ENCODE measurements around the gene MAP3K5.
"Not testable (repeated sequence)": the region's sequence is repeated elsewhere in the genome, so short reads cannot be mapped to it uniquely, and the experiment has no call there.

DNA sequence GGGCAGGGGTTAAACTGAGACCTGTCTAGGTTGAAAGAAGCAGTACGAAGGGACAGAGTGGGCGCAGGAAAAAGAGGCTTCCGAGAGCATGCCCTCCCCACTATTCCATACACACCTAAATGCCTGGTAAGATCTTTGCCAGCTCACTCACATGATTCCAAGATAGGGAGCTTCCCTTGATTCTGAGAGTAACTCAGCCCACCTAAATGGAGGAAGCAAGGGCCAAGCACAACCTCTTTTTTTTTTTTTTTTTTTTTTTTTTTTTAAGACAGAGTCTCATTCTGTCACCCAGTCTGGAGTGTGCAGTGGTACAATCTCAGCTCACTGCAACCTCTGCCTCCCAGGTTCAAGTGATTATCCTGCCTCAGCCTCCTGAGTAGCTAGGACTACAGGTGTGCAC is 2.8 kb downstream of the MAP3K5 start:
- TF ChIP-seq, protein P1, sequence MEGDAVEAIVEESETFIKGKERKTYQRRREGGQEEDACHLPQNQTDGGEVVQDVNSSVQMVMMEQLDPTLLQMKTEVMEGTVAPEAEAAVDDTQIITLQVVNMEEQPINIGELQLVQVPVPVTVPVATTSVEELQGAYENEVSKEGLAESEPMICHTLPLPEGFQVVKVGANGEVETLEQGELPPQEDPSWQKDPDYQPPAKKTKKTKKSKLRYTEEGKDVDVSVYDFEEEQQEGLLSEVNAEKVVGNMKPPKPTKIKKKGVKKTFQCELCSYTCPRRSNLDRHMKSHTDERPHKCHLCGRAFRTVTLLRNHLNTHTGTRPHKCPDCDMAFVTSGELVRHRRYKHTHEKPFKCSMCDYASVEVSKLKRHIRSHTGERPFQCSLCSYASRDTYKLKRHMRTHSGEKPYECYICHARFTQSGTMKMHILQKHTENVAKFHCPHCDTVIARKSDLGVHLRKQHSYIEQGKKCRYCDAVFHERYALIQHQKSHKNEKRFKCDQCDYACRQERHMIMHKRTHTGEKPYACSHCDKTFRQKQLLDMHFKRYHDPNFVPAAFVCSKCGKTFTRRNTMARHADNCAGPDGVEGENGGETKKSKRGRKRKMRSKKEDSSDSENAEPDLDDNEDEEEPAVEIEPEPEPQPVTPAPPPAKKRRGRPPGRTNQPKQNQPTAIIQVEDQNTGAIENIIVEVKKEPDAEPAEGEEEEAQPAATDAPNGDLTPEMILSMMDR (IDR thresholded peaks at IDR 0.05; ENCODE audit: insufficient read depth, low read depth, low read length), result not testable (repeated sequence)
- not testable (repeated sequence) for TF ChIP-seq EZH2 (IDR thresholded peaks at IDR 0.05; ENCODE audit: insufficient read depth, low read length)
